SK-N-SH (cell line): ENCODE measurements around the gene PIP4K2A. TPM values are rescaled to one million over a fixed set of nuclear protein-coding genes. Genes with fewer than 3 reads are reported as not detected.

ENCODE experiments used
- CTCF ChIA-PET: fragments of 300-600, 350-600 bp; formaldehyde crosslinking; extraction: SDS; loops from one replicate; lab custom pipeline; 2021; lab: Yijun Ruan, JAX
- POLR2A ChIA-PET: fragments of 350-600 bp; sonication (Branson Sonifier 250); formaldehyde crosslinking; extraction: SDS; loops from one replicate; lab custom pipeline; 2020; ENCODE audit warnings: antibody characterized with exemption, inconsistent platforms; lab: Yijun Ruan, JAX
- DNase-seq: peaks from one replicate; pipeline ENCODE4 v3.0.0; 2012
- H2AFZ ChIP-seq: fragments of 200-600 bp; sonication (generic); 2 replicates; pipeline ENCODE4 v1.8.1; 2016; ENCODE audit warnings: antibody characterized with exemption, mild to moderate bottlenecking, low read depth
- H3F3A ChIP-seq: fragments of 200-600 bp; sonication (generic); replicated peaks from 2 replicates; pipeline ENCODE3; 2016; ENCODE audit warnings: antibody characterized with exemption, mild to moderate bottlenecking; ENCODE audit not compliant: insufficient read depth
- H3K27ac ChIP-seq, 2 experiments: fragments of 200-500 bp in 1 of 2; fragments of 200-600 bp in 1 of 2; sonication (Bioruptor generic) in 1 of 2; sonication (generic), shearing (Covaris generic) in 1 of 2; 2 replicates each; pipeline versions ENCODE4 v1.5.1 to v1.6.1; 2014 to 2016; ENCODE audit warnings: low read depth in 2 of 2, inconsistent platforms in 1 of 2, low read length in 1 of 2, mild to moderate bottlenecking in 1 of 2, mixed read lengths in 1 of 2
- H3K27me3 ChIP-seq: fragments of 200-600 bp; sonication (generic), shearing (Covaris generic); 2 replicates; pipeline ENCODE4 v1.6.1; 2016; ENCODE audit warnings: mixed run types; ENCODE audit not compliant: insufficient read depth
- H3K36me3 ChIP-seq, 2 experiments: fragments of 200-500 bp in 1 of 2; fragments of 200-600 bp in 1 of 2; sonication (Bioruptor generic) in 1 of 2; sonication (generic) in 1 of 2; replicated peaks in 1 of 2; 2 replicates each; pipeline versions ENCODE3 to v1.5.1; 2014 to 2016; ENCODE audit warnings: low read length in 1 of 2, mild to moderate bottlenecking in 1 of 2; ENCODE audit not compliant: insufficient read depth in 2 of 2, control insufficient read depth in 1 of 2
- H3K4me1 ChIP-seq, 2 experiments: fragments of 200-500 bp in 1 of 2; fragments of 200-600 bp in 1 of 2; sonication (Bioruptor generic) in 1 of 2; sonication (generic), shearing (Covaris generic) in 1 of 2; 2 replicates each; pipeline versions ENCODE4 v1.5.1 to v1.6.1; 2014 to 2016; ENCODE audit warnings: low read depth in 1 of 2, low read length in 1 of 2, mixed run types in 1 of 2; ENCODE audit not compliant: insufficient read depth in 2 of 2, control insufficient read depth in 1 of 2
- H3K4me2 ChIP-seq: fragments of 200-600 bp; sonication (generic), shearing (Covaris generic); 2 replicates; pipeline ENCODE4 v1.6.1; 2017; ENCODE audit warnings: mixed run types
- H3K4me3 ChIP-seq, 2 experiments: fragments of 200-500 bp in 1 of 2; fragments of 200-600 bp in 1 of 2; sonication (Bioruptor generic) in 1 of 2; sonication (generic), shearing (Covaris generic) in 1 of 2; 2 replicates each; pipeline versions ENCODE4 v1.5.1 to v1.8.1; 2014 to 2016; ENCODE audit warnings: low read depth in 2 of 2, inconsistent platforms in 1 of 2, low read length in 1 of 2, mild to moderate bottlenecking in 1 of 2, mixed read lengths in 1 of 2, moderate library complexity in 1 of 2
- H3K79me2 ChIP-seq: fragments of 200-600 bp; sonication (generic); 2 replicates; pipeline ENCODE4 v1.8.1; 2017; ENCODE audit warnings: mild to moderate bottlenecking; ENCODE audit not compliant: insufficient read depth
- H3K9ac ChIP-seq: fragments of 200-600 bp; sonication (generic); 2 replicates; pipeline ENCODE4 v1.6.1; 2017; ENCODE audit warnings: mixed run types
- H3K9me2 ChIP-seq: fragments of 200-600 bp; sonication (generic); 2 replicates; pipeline ENCODE4 v1.6.1; 2017; ENCODE audit warnings: mixed run types
- H3K9me3 ChIP-seq: fragments of 200-600 bp; sonication (generic); 2 replicates; pipeline ENCODE4 v1.6.1; 2017; ENCODE audit warnings: mixed run types, mild to moderate bottlenecking, moderate library complexity
- H4K20me1 ChIP-seq: fragments of 200-600 bp; sonication (generic); 2 replicates; pipeline ENCODE4 v1.6.1; 2017; ENCODE audit warnings: mild to moderate bottlenecking, mixed run types; ENCODE audit not compliant: insufficient read depth
- EZH2phosphoT487 ChIP-seq: fragments of 200-600 bp; sonication (generic); IDR thresholded peaks from 2 replicates; pipeline ENCODE4 v1.6.1; 2017; ENCODE audit warnings: low read depth, mixed run types, mild to moderate bottlenecking, antibody characterized with exemption, moderate library complexity, borderline replicate concordance
- GATA2 ChIP-seq: sonication (generic); formaldehyde crosslinking; IDR thresholded peaks from 2 replicates; pipeline ENCODE4 v1.5.0; 2020; ENCODE audit warnings: mild to moderate bottlenecking, missing genetic modification reagents
- MAX ChIP-seq: IDR thresholded peaks from 2 replicates; pipeline ENCODE4 v1.4.0; 2012; ENCODE audit warnings: low read depth
- MEF2A ChIP-seq: IDR thresholded peaks from 2 replicates; pipeline ENCODE4 v1.4.0; 2012; ENCODE audit warnings: low read depth, borderline replicate concordance
- PBX3 ChIP-seq: IDR thresholded peaks from 2 replicates; pipeline ENCODE4; 2012
- POLR2AphosphoS5 ChIP-seq: IDR thresholded peaks from 2 replicates; pipeline ENCODE4 v1.6.1; 2012; ENCODE audit warnings: low read depth, low read length
- RAD21 ChIP-seq: IDR thresholded peaks from 2 replicates; pipeline ENCODE4 v1.6.1; 2012; ENCODE audit warnings: mild to moderate bottlenecking, low read length
- RCOR1 ChIP-seq: fragments of 150-350 bp; IDR thresholded peaks from 2 replicates; pipeline ENCODE4 v1.6.1; 2017; ENCODE audit warnings: antibody characterized with exemption, low read length
- TAF1 ChIP-seq: IDR thresholded peaks from 2 replicates; pipeline ENCODE4 v1.6.1; 2012; ENCODE audit warnings: low read depth, mild to moderate bottlenecking, low read length, moderate library complexity, borderline replicate concordance
- YY1 ChIP-seq: IDR thresholded peaks from 2 replicates; pipeline ENCODE4 v1.4.0; 2012; ENCODE audit warnings: low read depth, mild to moderate bottlenecking
- WGBS: methylation state at CpG from one replicate; pipeline ENCODE4 v1.1.6; 2017; ENCODE audit warnings: low lambda C conversion rate; 5-methylcytosine and 5-hydroxymethylcytosine counted together
- polyA plus RNA-seq, 3 experiments: library from polyadenylated mRNA; depleted of rRNA; stranded (reverse); fragments of >200 nt; gene quantifications; 2 replicates each; pipeline ENCODE4 v1.2.3, GENCODE V29; 2012
- TF ChIP-seq, protein P1 (sequence below): fragments of 150-350 bp; IDR thresholded peaks from 2 replicates; pipeline ENCODE4 v1.6.1; 2017; ENCODE audit warnings: antibody characterized with exemption, low read length, low read depth, borderline replicate concordance

The PIP4K2A gene
- polyA plus RNA-seq, 1 of the 3 experiments (the other 2 are of a cell fraction): 10.8 TPM

GRCh38 chr10:22539579-22540298, 174.6 kb downstream of the PIP4K2A start:
- WGBS: 92% methylated on average over 11 of the region's 11 CpGs
- H3K4me1 ChIP-seq: peaks cover 0 to 14% of the 10 kb centered on the region in 2 experiments; a peak in 1 of 4 replicates
- no peaks in the 10 kb centered on the region for H3K79me2 ChIP-seq
- no peak overlapping the region for H3K9ac ChIP-seq
- DNase-seq: no peak
- H2AFZ ChIP-seq: no peak overlapping the region
- CTCF ChIA-PET: no interaction called here
- POLR2A ChIA-PET: no interaction called here
- H3K27ac ChIP-seq: no peak overlapping the region
- H3K9me3 ChIP-seq: no peaks in the 10 kb centered on the region
- no peak overlapping the region for H3K4me2 ChIP-seq
- H3K9me2 ChIP-seq: no peaks in the 10 kb centered on the region
- H3K27me3 ChIP-seq: no peaks in the 10 kb centered on the region
- H3K36me3 ChIP-seq: peaks cover 5 to 25% of the 10 kb centered on the region in 2 experiments
- no peaks in the 10 kb centered on the region for H3F3A ChIP-seq
- no peaks in the 10 kb centered on the region for H4K20me1 ChIP-seq
- no peak overlapping the region for H3K4me3 ChIP-seq
- TF ChIP-seq, protein P1, sequence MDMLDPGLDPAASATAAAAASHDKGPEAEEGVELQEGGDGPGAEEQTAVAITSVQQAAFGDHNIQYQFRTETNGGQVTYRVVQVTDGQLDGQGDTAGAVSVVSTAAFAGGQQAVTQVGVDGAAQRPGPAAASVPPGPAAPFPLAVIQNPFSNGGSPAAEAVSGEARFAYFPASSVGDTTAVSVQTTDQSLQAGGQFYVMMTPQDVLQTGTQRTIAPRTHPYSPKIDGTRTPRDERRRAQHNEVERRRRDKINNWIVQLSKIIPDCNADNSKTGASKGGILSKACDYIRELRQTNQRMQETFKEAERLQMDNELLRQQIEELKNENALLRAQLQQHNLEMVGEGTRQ: no peak
- TF ChIP-seq PBX3: no peak
- TF ChIP-seq POLR2AphosphoS5: no peak
- TF ChIP-seq TAF1: no peak

DNA sequence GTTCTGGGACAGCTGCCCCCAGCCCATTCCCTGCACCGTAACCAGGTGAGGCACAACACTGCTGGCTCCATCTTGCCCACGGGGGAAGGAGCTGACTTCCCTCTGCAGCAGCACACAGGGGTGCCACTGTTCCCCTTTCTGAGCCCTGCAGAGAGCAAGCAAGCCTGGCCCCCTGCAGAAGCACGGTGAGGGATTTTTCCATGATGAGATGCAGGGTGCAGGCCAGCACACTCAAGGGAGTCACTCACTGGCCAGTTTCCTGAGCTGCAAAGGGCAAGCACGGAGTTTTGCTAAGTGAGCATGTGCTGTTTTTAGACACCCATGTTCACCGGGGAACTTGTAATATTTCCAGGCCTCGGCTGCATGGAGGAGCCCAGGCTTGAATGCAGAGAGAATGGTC, 176.6 kb downstream of the PIP4K2A start:
- H3K9me2 ChIP-seq: no peaks in the 10 kb centered on the region
- 89% methylated on average over 3 of the region's 6 CpGs for WGBS
- H2AFZ ChIP-seq: no peak overlapping the region
- H3K27me3 ChIP-seq: no peaks in the 10 kb centered on the region
- no peak overlapping the region for H3K9ac ChIP-seq
- POLR2A ChIA-PET: no interaction called here
- CTCF ChIA-PET: no interaction called here
- H4K20me1 ChIP-seq: no peaks in the 10 kb centered on the region
- no peaks in the 10 kb centered on the region for H3F3A ChIP-seq
- H3K27ac ChIP-seq: no peak overlapping the region
- no peak overlapping the region for H3K4me3 ChIP-seq
- H3K4me1 ChIP-seq: peaks cover 0 to 5% of the 10 kb centered on the region in 2 experiments; a peak in 1 of 4 replicates
- H3K9me3 ChIP-seq: no peaks in the 10 kb centered on the region
- H3K36me3 ChIP-seq: peaks cover 5 to 24% of the 10 kb centered on the region in 2 experiments
- H3K4me2 ChIP-seq: no peak overlapping the region
- TF ChIP-seq MAX: no peak
- no peak for TF ChIP-seq YY1
- no peak for TF ChIP-seq RAD21
- no peak for TF ChIP-seq GATA2 (CRISPR knock-in tag)
- TF ChIP-seq EZH2phosphoT487: no peak
- no peak for TF ChIP-seq RCOR1
- TF ChIP-seq, protein P1: no peak
- TF ChIP-seq MEF2A: no peak
- no peak for DNase-seq
- no peaks in the 10 kb centered on the region for H3K79me2 ChIP-seq
